Hepatocyte (in vitro differentiated cells): ENCODE results near the gene DDX4. TPM values are rescaled to one million over a fixed set of nuclear protein-coding genes. Genes with fewer than 3 reads are reported as not detected.
"Not testable (repeated sequence)": the region's sequence is repeated elsewhere in the genome, so short reads cannot be mapped to it uniquely, and the experiment has no call there.

Experiments used
- DNase-seq: peaks from one replicate; pipeline ENCODE4 v3.0.0-alpha.2; 2016; ENCODE audit warnings: low spot score
- H2AFZ ChIP-seq: fragments of 200-600 bp; sonication (generic); 2 replicates; pipeline ENCODE4 v1.6.0; 2016; ENCODE audit warnings: antibody characterized with exemption, mild to moderate bottlenecking
- H3K27ac ChIP-seq: fragments of 200-600 bp; sonication (generic); 2 replicates; pipeline ENCODE4 v1.5.1; 2016; ENCODE audit warnings: mild to moderate bottlenecking
- H3K27me3 ChIP-seq: fragments of 200-600 bp; sonication (generic); 2 replicates; pipeline ENCODE4 v1.6.1; 2016
- H3K36me3 ChIP-seq: fragments of 200-600 bp; sonication (generic); replicated peaks from 2 replicates; pipeline ENCODE4 v1.5.1; 2016; ENCODE audit warnings: low read depth; ENCODE audit not compliant: insufficient read depth
- H3K4me1 ChIP-seq: fragments of 200-600 bp; sonication (generic); 2 replicates; pipeline ENCODE4 v1.5.1; 2016; ENCODE audit warnings: mild to moderate bottlenecking, moderate library complexity; ENCODE audit not compliant: insufficient read depth
- H3K4me2 ChIP-seq: fragments of 200-600 bp; sonication (generic); 2 replicates; pipeline ENCODE4 v1.6.0; 2016
- H3K4me3 ChIP-seq: fragments of 200-600 bp; sonication (generic); 2 replicates; pipeline ENCODE4 v1.5.1; 2016; ENCODE audit warnings: mild to moderate bottlenecking
- H3K79me2 ChIP-seq: fragments of 200-600 bp; sonication (generic); 2 replicates; pipeline ENCODE4 v1.6.0; 2017; ENCODE audit warnings: mild to moderate bottlenecking
- H3K9me2 ChIP-seq: fragments of 200-600 bp; sonication (generic); replicated peaks from 2 replicates; pipeline ENCODE4 v1.6.0; 2017; ENCODE audit warnings: mild to moderate bottlenecking; ENCODE audit not compliant: insufficient read depth
- H3K9me3 ChIP-seq: fragments of 200-600 bp; sonication (generic); 2 replicates; pipeline ENCODE4 v1.5.1; 2016; ENCODE audit warnings: low read depth, mild to moderate bottlenecking
- H4K20me1 ChIP-seq: fragments of 200-600 bp; sonication (generic); 2 replicates; pipeline ENCODE4 v1.6.0; 2016; ENCODE audit warnings: mild to moderate bottlenecking; ENCODE audit not compliant: insufficient read depth, poor library complexity, severe bottlenecking
- CTCF ChIP-seq: fragments of 200-600 bp; sonication (generic); IDR thresholded peaks from 2 replicates; pipeline ENCODE4 v1.5.1; 2016; ENCODE audit warnings: antibody characterized with exemption, mild to moderate bottlenecking; ENCODE audit not compliant: poor library complexity
- EZH2 ChIP-seq: fragments of 200-600 bp; sonication (generic); IDR thresholded peaks from 2 replicates; pipeline ENCODE4 v1.6.1; 2016; ENCODE audit warnings: antibody characterized with exemption, mild to moderate bottlenecking, borderline replicate concordance
- EZH2phosphoT487 ChIP-seq: fragments of 200-600 bp; sonication (generic); IDR thresholded peaks from one replicate; pipeline ENCODE4 v1.6.1; 2018; ENCODE audit warnings: antibody characterized with exemption, mild to moderate bottlenecking, low read depth, moderate library complexity; ENCODE audit not compliant: unreplicated experiment, severe bottlenecking
- WGBS: methylation state at CpG from one replicate; pipeline ENCODE4 v1.1.6; 2016; ENCODE audit warnings: low lambda C conversion rate; ENCODE audit errors: missing lambda C conversion rate; 5-methylcytosine and 5-hydroxymethylcytosine counted together
- polyA plus RNA-seq: library from polyadenylated mRNA; unstranded; fragments of >200 nt; fragmentation: Nextera tagmentation; extraction: Ambion mirVana; gene quantifications from 2 replicates; pipeline ENCODE4 v1.2.1, GENCODE V29; 2016
- total RNA-seq: library from RNA; depleted of rRNA; stranded (reverse); fragments of >200 nt; gene quantifications from 2 replicates; pipeline ENCODE4 v1.2.3, GENCODE V29; 2014

DDX4 gene
- total and polyA plus RNA-seq, 2 experiments from 2014 or later, result 0.17 TPM; not detected in 1

DNA sequence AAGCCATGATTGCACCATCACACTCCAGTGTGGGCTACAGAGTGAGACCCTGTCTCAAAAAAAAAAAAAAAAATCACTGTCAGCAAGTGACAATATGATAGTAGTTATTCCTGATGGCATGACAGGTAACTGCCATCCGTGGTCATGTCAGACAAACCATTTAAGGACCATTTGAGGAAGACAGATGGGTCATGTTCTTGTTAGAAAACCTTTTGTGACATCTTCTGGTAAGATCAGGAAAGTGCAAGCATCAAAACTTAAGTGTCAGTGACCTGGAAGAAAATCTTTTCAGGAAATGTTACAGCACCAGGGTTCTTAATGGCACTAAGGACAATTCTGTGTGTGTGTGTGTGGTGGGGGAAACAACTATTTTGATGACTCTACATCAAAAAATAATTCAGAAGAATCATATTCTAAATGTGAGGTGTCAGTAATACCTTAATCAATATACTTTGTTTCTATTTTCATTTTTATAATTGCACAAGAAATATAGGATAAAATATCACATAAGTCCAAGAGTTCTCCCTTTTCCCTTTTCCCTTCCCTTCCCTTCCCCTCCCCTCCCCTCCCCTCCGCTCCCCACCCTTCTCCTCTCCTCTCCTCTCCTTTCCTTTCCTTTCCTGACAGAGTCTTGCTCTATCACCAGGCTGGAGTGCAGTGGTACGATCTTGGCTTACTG lies 43.6 kb upstream of the DDX4 start:
- Histone ChIP-seq H3K4me2 (no peak overlapping the region), H3K27me3 (no peaks in the 10 kb centered on the region), H3K79me2 (no peaks in the 10 kb centered on the region), H2AFZ (no peak overlapping the region), H3K4me1 (peaks cover 3% of the 10 kb centered on the region), H4K20me1 (no peaks in the 10 kb centered on the region), H3K9me2 (no peaks in the 10 kb centered on the region), H3K27ac (no peak overlapping the region), H3K4me3 (no peak overlapping the region), H3K9me3 (no peaks in the 10 kb centered on the region), H3K36me3 (no peaks in the 10 kb centered on the region)
- peak; percentile 34 for DNase-seq
- WGBS, result 75% methylated on average over 2 of the region's 3 CpGs
- TF ChIP-seq CTCF, result peak; percentile 55
- TF ChIP-seq EZH2phosphoT487, result no peak
- TF ChIP-seq EZH2, result no peak

DNA sequence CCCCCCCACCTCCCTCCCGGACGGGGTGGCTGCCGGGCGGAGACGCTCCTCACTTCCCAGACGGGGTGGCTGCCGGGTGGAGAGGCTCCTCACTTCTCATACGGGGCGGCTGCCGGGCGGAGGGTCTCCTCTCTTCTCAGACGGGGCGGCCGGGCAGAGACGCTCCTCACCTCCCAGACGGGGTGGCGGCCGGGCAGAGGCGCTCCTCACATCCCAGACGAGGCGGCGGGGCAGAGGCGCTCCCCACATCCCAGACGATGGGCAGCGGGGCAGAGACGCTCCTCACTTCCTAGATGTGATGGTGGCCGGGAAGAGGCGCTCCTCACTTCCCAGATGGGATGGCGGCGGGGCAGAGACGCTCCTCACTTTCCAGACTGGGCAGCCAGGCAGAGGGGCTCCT lies 41.2 kb upstream of the DDX4 start:
- H3K79me2 ChIP-seq, H3K9me3 ChIP-seq, H4K20me1 ChIP-seq, H3K36me3 ChIP-seq, H3K4me2 ChIP-seq, H3K27me3 ChIP-seq, H3K9me2 ChIP-seq, H3K4me3 ChIP-seq, DNase-seq, H3K4me1 ChIP-seq, H2AFZ ChIP-seq, H3K27ac ChIP-seq: not testable (repeated sequence)
- 100% methylated on average over 2 of the region's 31 CpGs for WGBS

GRCh38 chr5:55699041-55699688 lies 38.7 kb upstream of the DDX4 start:
- Histone ChIP-seq H2AFZ (no peak overlapping the region), H3K9me2 (no peaks in the 10 kb centered on the region), H3K79me2 (peaks cover 5% of the 10 kb centered on the region), H3K4me1 (no peaks in the 10 kb centered on the region), H3K36me3 (no peaks in the 10 kb centered on the region), H4K20me1 (no peaks in the 10 kb centered on the region), H3K27ac (no peak overlapping the region), H3K4me2 (no peak overlapping the region), H3K27me3 (no peaks in the 10 kb centered on the region), H3K9me3 (no peaks in the 10 kb centered on the region), H3K4me3 (no peak overlapping the region)
- WGBS, result 90% methylated on average over 3 of the region's 3 CpGs
- TF ChIP-seq EZH2, result no peak
- no peak for TF ChIP-seq EZH2phosphoT487
- TF ChIP-seq CTCF, result no peak
- no peak for DNase-seq

DNA sequence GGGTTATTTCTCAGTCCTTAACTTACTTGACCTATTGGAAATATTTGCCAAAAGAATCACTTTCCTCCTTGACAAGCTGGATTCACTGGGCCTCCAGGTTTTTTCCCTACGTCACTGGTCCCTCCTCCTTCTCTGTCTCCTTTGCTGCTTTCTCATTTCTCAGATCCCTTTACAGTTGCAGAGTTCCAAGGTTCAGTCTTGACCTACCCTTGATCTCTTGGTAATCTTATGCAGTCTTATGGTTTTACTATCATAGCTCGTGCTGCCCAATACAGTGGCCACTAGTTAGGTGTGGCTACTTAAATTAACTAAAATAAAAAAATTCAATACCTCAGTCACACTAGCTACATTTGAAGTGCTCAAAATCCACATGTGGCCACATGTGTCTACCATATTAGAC lies 37.1 kb upstream of the DDX4 start:
- no peak overlapping the region for H3K4me2 ChIP-seq
- peak; percentile 12 for DNase-seq
- TF ChIP-seq EZH2 (no peak), CTCF (no peak), EZH2phosphoT487 (no peak)
- H3K79me2 ChIP-seq, result peaks cover 5% of the 10 kb centered on the region
- H3K27ac ChIP-seq, result no peak overlapping the region
- H3K9me2 ChIP-seq, result no peaks in the 10 kb centered on the region
- no peak overlapping the region for H2AFZ ChIP-seq
- H3K4me1 ChIP-seq, result no peaks in the 10 kb centered on the region
- H3K4me3 ChIP-seq, result no peak overlapping the region
- H4K20me1 ChIP-seq, result no peaks in the 10 kb centered on the region
- H3K27me3 ChIP-seq, result no peaks in the 10 kb centered on the region
- WGBS, result 83% methylated on average over 2 of the region's 2 CpGs
- H3K9me3 ChIP-seq, result no peaks in the 10 kb centered on the region
- H3K36me3 ChIP-seq, result no peaks in the 10 kb centered on the region
